Measurements from ENCODE around the gene AEN. TPM values are rescaled to one million over a fixed set of nuclear protein-coding genes. Genes with fewer than 3 reads are reported as not detected.
A peak's percentile ranks its signal among the peaks of the same experiment; 100 is the strongest.

Gene AEN
- total RNA-seq, 4 donors from 2014 or later = 13.3 to 29.0 (median 23.4) TPM

GRCh38 chr15:88649753-88650551 lies 28.8 kb downstream of the AEN start:
- WGBS = 79% methylated on average over 20 of the region's 23 CpGs
- H3K4me1 ChIP-seq = peaks cover 7 to 18% (median 13%) of the 10 kb centered on the region in 4 donors

GRCh38 chr15:88650556-88650955 lies 29.4 kb downstream of the AEN start:
- H3K27ac ChIP-seq (replicated peaks in 1 of 4) = no peak overlapping the region
- peak; percentile 88 for DNase-seq (ENCODE audit: extremely low spot score)
- WGBS = 97% methylated on average over 12 of the region's 12 CpGs
- intact Hi-C loops (cut with DNase I) = no loop called here
- no peak for TF ChIP-seq CTCF (IDR thresholded peaks at IDR 0.05)
- no peak for TF ChIP-seq POLR2AphosphoS5 (IDR thresholded peaks at IDR 0.05)
- TF ChIP-seq EP300 (IDR thresholded peaks at IDR 0.05) = no peak
- no peaks in the 10 kb centered on the region for H3K36me3 ChIP-seq
- no peak overlapping the region for H3K4me3 ChIP-seq
- no peaks in the 10 kb centered on the region for H3K9me3 ChIP-seq
- no peaks in the 10 kb centered on the region for H3K27me3 ChIP-seq
- peaks cover 7 to 18% (median 13%) of the 10 kb centered on the region in 4 donors for H3K4me1 ChIP-seq

More at GRCh38 chr15:88649753-88650551, 28.8 kb downstream of the AEN start:
- no peak for DNase-seq (ENCODE audit: extremely low spot score)
- no peaks in the 10 kb centered on the region for H3K27me3 ChIP-seq
- H3K9me3 ChIP-seq = no peaks in the 10 kb centered on the region
- H3K4me3 ChIP-seq = no peak overlapping the region
- peaks cover 0 to 3% (median 0%) of the 10 kb centered on the region in 4 donors for H3K36me3 ChIP-seq
- intact Hi-C loops (cut with DNase I) = no loop called here
- H3K27ac ChIP-seq (replicated peaks in 1 of 4) = peak overlapping the region; percentile 24 to 58 (median 41)
- TF ChIP-seq POLR2A (IDR thresholded peaks at IDR 0.05; ENCODE audit: low read depth) (no peak), CTCF (IDR thresholded peaks at IDR 0.05) (no peak), EP300 (IDR thresholded peaks at IDR 0.05) (no peak), POLR2AphosphoS5 (IDR thresholded peaks at IDR 0.05) (no peak)

- Histone ChIP-seq H3K9me3 (no peaks in the 10 kb centered on the region), H3K27me3 (no peaks in the 10 kb centered on the region), H3K4me3 (no peak overlapping the region), H3K36me3 (no peaks in the 10 kb centered on the region), H3K27ac (replicated peaks in 1 of 4) (no peak overlapping the region), H3K4me1 (peaks cover 7 to 18% (median 13%) of the 10 kb centered on the region in 4 donors)
- 77% methylated on average over 7 of the region's 7 CpGs for WGBS
- intact Hi-C loops (cut with DNase I) = no loop called here
- peak; percentile 75 for DNase-seq (ENCODE audit: extremely low spot score)
- no peak for TF ChIP-seq POLR2A (IDR thresholded peaks at IDR 0.05; ENCODE audit: low read depth)
- TF ChIP-seq POLR2AphosphoS5 (IDR thresholded peaks at IDR 0.05) = no peak
- TF ChIP-seq CTCF (IDR thresholded peaks at IDR 0.05) = no peak
- TF ChIP-seq EP300 (IDR thresholded peaks at IDR 0.05) = no peak
Observed at GRCh38 chr15:88651136-88651732, 30.1 kb downstream of the AEN start.

- WGBS = 80% methylated on average over 9 of the region's 9 CpGs
- H3K9me3 ChIP-seq = no peaks in the 10 kb centered on the region
- H3K27ac ChIP-seq (replicated peaks in 1 of 4) = no peak overlapping the region
- no peaks in the 10 kb centered on the region for H3K36me3 ChIP-seq
- H3K4me1 ChIP-seq = peaks cover 7 to 18% (median 13%) of the 10 kb centered on the region in 4 donors
- no peaks in the 10 kb centered on the region for H3K27me3 ChIP-seq
- intact Hi-C loops (cut with DNase I) = no loop called here
- DNase-seq (ENCODE audit: extremely low spot score) = peak; percentile 87
- TF ChIP-seq POLR2AphosphoS5 (IDR thresholded peaks at IDR 0.05) = no peak
- H3K4me3 ChIP-seq = no peak overlapping the region
Observed at GRCh38 chr15:88651971-88652370, 30.8 kb downstream of the AEN start.

GRCh38 chr15:88652456-88653199 lies 31.5 kb downstream of the AEN start:
- Histone ChIP-seq H3K27ac (replicated peaks in 1 of 4) (no peak overlapping the region), H3K9me3 (no peaks in the 10 kb centered on the region), H3K27me3 (no peaks in the 10 kb centered on the region), H3K4me3 (no peak overlapping the region), H3K4me1 (peaks cover 12 to 18% (median 13%) of the 10 kb centered on the region in 4 donors), H3K36me3 (no peaks in the 10 kb centered on the region)
- TF ChIP-seq POLR2AphosphoS5 (IDR thresholded peaks at IDR 0.05) = no peak
- no peak for TF ChIP-seq CTCF (IDR thresholded peaks at IDR 0.05)
- no peak for TF ChIP-seq POLR2A (IDR thresholded peaks at IDR 0.05; ENCODE audit: low read depth)
- TF ChIP-seq EP300 (IDR thresholded peaks at IDR 0.05) = no peak
- 61% methylated on average over 4 of the region's 8 CpGs for WGBS
- intact Hi-C loops (cut with DNase I) = no loop called here
- DNase-seq (ENCODE audit: extremely low spot score) = peak; percentile 21
